DLD1 (cell line): ENCODE measurements around the gene SPATA9.

ENCODE experiments used
- in situ Hi-C: cut with HindIII; loops from 2 replicates; pipeline ENCODE4 v1.10.0; 2017; ENCODE audit warnings: low sequenced_read_pairs

SPATA9 gene

GRCh38 chr5:95686651-95687050, 3.9 kb upstream of the SPATA9 start:
- in situ Hi-C loops: no loop called here

GRCh38 chr5:95684361-95684760, 1.6 kb upstream of the SPATA9 start:
- in situ Hi-C loops: no loop called here

- in situ Hi-C loops: no loop called here
Measured at GRCh38 chr5:95673081-95673480, 9.7 kb downstream of the SPATA9 start.

GRCh38 chr5:95672641-95673040, 10.2 kb downstream of the SPATA9 start:
- in situ Hi-C loops: no loop called here

- in situ Hi-C loops: no loop called here
Measured at GRCh38 chr5:95671826-95672225, 11.0 kb downstream of the SPATA9 start.

GRCh38 chr5:95670568-95670967, 12.2 kb downstream of the SPATA9 start:
- in situ Hi-C loops: no loop called here

- in situ Hi-C loops: no loop called here
Measured at GRCh38 chr5:95669985-95670384, 12.8 kb downstream of the SPATA9 start.

GRCh38 chr5:95669540-95669939, 13.3 kb downstream of the SPATA9 start:
- in situ Hi-C loops: no loop called here

- in situ Hi-C loops: no loop called here
Measured at GRCh38 chr5:95668728-95669127, 14.1 kb downstream of the SPATA9 start.

GRCh38 chr5:95668216-95668615, 14.6 kb downstream of the SPATA9 start:
- in situ Hi-C loops: no loop called here

- in situ Hi-C loops: no loop called here
Measured at GRCh38 chr5:95667678-95668077, 15.1 kb downstream of the SPATA9 start.

- in situ Hi-C loops: no loop called here
Measured at GRCh38 chr5:95667061-95667618, 15.7 kb downstream of the SPATA9 start.

GRCh38 chr5:95664204-95664786, 18.5 kb downstream of the SPATA9 start:
- in situ Hi-C loops: no loop called here

- in situ Hi-C loops: no loop called here
Measured at GRCh38 chr5:95662946-95663345, 19.8 kb downstream of the SPATA9 start.

- in situ Hi-C loops: no loop called here
Measured at GRCh38 chr5:95660060-95660459, 22.7 kb downstream of the SPATA9 start.

GRCh38 chr5:95655575-95655974, 27.2 kb downstream of the SPATA9 start:
- in situ Hi-C loops: no loop called here

GRCh38 chr5:95654196-95654595, 28.6 kb downstream of the SPATA9 start:
- in situ Hi-C loops: no loop called here

- in situ Hi-C loops: no loop called here
Measured at GRCh38 chr5:95652849-95653248, 29.9 kb downstream of the SPATA9 start.

GRCh38 chr5:95649842-95650620, 32.8 kb downstream of the SPATA9 start:
- in situ Hi-C loops: loop anchor here (25.0 kb wide), 1 partner anchor 687 kb away; no protein-coding TSS in a partner anchor

GRCh38 chr5:95649274-95649673, 33.5 kb downstream of the SPATA9 start:
- in situ Hi-C loops: loop anchor here (25.0 kb wide), 1 partner anchor 688 kb away; no protein-coding TSS in a partner anchor

GRCh38 chr5:95647886-95648860, 34.6 kb downstream of the SPATA9 start:
- in situ Hi-C loops: loop anchor here (25.0 kb wide), 1 partner anchor 689 kb away; no protein-coding TSS in a partner anchor
